ENCODE measurements around the gene SCD5.

The SCD5 gene

DNA sequence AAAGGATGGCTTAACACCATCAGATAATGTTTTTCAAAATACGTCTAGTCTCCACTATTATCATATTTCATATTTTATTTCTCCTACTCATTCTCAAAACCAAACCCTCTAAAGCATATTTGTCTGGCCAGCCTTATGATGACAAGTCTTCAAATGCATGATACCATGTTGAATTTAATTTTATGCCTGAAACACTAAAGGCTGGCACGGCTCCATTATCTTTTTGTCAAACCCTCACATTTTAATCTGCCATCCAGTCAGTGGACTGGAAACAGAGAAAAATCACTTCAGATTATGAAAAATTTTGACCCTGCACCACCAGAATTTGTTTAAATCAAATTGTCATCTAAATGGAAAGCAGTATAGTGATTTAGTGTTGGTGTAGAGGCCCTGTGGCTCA, 42.9 kb downstream of the SCD5 start:
- Histone ChIP-seq H3K9ac (ENCODE audit: low read depth, low read length) (no peak overlapping the region), H3K36me3 (ENCODE audit: control insufficient read depth, insufficient read depth, low read length) (no peaks in the 10 kb centered on the region), H3K4me1 (ENCODE audit: control insufficient read depth, insufficient read depth, low read length) (no peaks in the 10 kb centered on the region), H3K4me3 (ENCODE audit: low read depth, low read length) (no peak overlapping the region), H3K27me3 (ENCODE audit: control insufficient read depth, insufficient read depth, low read length) (peaks cover 27% of the 10 kb centered on the region), H3K9me3 (ENCODE audit: control insufficient read depth, insufficient read depth, low read length) (no peaks in the 10 kb centered on the region)

DNA sequence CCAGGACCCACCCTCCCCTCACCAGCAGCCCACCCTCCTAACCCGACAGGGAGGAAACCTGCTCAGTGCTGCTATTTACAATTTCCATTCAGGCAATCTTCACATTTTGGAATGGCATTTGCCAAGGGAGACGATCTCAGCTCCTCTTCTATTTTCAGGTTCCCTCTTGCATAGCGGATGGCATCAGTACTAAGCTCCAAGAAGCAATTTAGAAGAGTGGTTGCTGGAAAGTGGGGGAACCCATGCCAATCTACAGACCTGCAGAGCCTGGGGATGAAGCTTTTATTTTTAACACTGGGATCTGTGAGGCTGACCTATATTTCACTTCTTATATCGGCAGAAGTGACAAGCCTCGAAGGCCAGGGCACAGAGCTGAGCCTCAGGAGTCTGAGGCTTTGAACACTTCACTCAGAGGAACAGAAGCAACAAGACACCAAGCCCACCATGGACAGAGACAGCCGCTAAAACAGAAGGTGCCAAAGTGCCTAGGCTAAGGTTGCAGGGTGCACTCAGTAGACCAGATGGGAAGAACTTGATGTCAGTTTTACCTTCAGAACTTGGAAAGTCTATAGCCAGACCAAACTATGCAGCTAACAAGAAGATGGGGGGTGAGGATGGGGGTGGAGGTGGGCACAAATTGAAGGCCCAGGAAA, 44.0 kb downstream of the SCD5 start:
- Histone ChIP-seq H3K9ac (ENCODE audit: low read depth, low read length) (no peak overlapping the region), H3K4me1 (ENCODE audit: control insufficient read depth, insufficient read depth, low read length) (no peaks in the 10 kb centered on the region), H3K36me3 (ENCODE audit: control insufficient read depth, insufficient read depth, low read length) (no peaks in the 10 kb centered on the region), H3K4me3 (ENCODE audit: low read depth, low read length) (no peak overlapping the region), H3K27me3 (ENCODE audit: control insufficient read depth, insufficient read depth, low read length) (peaks cover 17% of the 10 kb centered on the region), H3K9me3 (ENCODE audit: control insufficient read depth, insufficient read depth, low read length) (no peaks in the 10 kb centered on the region)

DNA sequence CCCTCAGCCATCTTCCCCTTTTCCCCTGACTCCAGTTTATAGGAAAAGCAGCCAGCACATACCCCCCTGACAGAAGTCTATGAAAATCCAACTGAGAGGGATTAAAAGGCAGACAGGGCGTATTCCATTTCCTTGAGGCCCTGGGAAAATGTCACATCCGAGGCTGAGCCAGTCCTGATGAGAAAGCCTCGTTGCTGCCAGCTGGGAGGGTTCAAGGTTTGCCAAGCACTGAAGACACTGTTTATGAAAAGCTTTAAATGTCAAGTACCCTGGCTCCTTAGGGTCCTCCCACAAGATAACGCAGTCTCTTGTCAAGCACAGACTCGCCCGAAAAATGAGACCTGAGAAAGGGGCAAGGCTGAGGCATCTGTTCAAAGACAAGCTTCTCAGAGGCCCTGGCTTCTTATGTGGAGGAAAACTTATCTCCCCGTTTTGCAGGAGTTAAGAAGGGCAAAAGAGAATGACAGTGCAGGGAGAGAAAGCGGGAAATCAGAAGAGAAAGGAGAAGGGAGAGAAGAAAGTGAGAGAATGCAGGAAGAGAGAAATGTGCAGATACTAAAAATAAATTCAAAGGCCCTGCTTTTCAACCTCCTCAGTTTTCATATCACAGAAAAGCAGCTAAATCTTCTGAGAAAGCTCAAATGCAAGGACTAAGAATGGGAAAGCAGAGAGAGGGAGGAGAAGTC, 44.7 kb downstream of the SCD5 start:
- no peaks in the 10 kb centered on the region for H3K9me3 ChIP-seq (ENCODE audit: control insufficient read depth, insufficient read depth, low read length)
- peaks cover 10% of the 10 kb centered on the region for H3K27me3 ChIP-seq (ENCODE audit: control insufficient read depth, insufficient read depth, low read length)
- no peaks in the 10 kb centered on the region for H3K4me1 ChIP-seq (ENCODE audit: control insufficient read depth, insufficient read depth, low read length)
- no peak overlapping the region for H3K4me3 ChIP-seq (ENCODE audit: low read depth, low read length)
- H3K36me3 ChIP-seq (ENCODE audit: control insufficient read depth, insufficient read depth, low read length): no peaks in the 10 kb centered on the region
- H3K9ac ChIP-seq (ENCODE audit: low read depth, low read length): no peak overlapping the region

DNA sequence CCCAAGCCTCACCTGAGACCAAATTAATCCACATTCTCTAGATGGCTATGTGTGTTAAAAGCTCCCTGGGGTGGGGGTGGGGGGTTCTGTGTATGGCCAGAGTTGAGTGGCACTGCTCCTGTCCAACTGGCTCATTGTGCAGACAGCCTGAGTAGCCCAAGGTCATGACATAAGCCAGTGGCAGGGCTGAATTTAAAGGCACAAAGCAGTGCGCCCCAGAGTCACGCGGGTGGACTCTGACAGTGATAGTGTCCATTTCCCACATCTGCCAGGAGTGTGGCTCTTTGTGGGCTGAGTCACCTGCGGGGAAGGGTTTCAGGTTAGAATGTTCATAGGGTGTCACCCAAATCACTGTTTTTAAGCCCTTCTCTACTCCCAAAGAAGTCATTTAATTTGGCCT, 45.4 kb downstream of the SCD5 start:
- Histone ChIP-seq H3K4me3 (ENCODE audit: low read depth, low read length) (no peak overlapping the region), H3K4me1 (ENCODE audit: control insufficient read depth, insufficient read depth, low read length) (no peaks in the 10 kb centered on the region), H3K36me3 (ENCODE audit: control insufficient read depth, insufficient read depth, low read length) (no peaks in the 10 kb centered on the region), H3K9me3 (ENCODE audit: control insufficient read depth, insufficient read depth, low read length) (no peaks in the 10 kb centered on the region), H3K27me3 (ENCODE audit: control insufficient read depth, insufficient read depth, low read length) (peaks cover 10% of the 10 kb centered on the region), H3K9ac (ENCODE audit: low read depth, low read length) (no peak overlapping the region)

DNA sequence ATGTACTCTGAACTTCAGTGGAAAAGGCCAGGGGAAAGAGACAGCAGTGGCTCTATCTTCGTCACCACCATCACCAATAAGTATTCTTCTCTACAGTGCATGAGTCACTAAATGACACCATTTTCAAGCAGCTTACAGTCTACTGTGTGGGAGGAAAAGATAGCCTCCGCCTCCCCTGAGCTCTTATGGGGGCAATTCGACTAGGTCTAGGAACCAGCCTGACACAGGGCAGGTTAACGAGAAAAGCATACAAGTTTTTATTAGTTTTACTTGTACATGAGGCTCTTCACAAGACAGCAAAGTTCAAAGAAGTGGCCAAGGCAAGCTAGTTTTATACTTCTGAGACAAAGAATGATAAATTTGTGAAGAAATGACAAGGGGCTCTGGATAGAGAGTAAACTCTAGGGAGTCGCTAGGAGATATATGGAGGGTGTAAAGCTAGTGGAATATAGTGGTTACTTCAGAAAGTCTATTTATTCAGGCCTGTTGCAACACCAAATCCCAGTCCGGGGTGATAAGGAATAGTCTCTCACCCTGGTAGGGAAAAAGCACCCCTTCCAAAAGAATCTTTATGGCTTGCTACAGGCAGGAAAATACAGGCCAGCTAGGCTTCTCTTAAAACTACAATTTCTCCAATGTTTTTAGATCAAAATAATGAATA, 49.7 kb downstream of the SCD5 start:
- no peaks in the 10 kb centered on the region for H3K9me3 ChIP-seq (ENCODE audit: control insufficient read depth, insufficient read depth, low read length)
- H3K9ac ChIP-seq (ENCODE audit: low read depth, low read length): no peak overlapping the region
- H3K4me3 ChIP-seq (ENCODE audit: low read depth, low read length): no peak overlapping the region
- no peaks in the 10 kb centered on the region for H3K4me1 ChIP-seq (ENCODE audit: control insufficient read depth, insufficient read depth, low read length)
- H3K27me3 ChIP-seq (ENCODE audit: control insufficient read depth, insufficient read depth, low read length): peaks cover 4% of the 10 kb centered on the region
- no peaks in the 10 kb centered on the region for H3K36me3 ChIP-seq (ENCODE audit: control insufficient read depth, insufficient read depth, low read length)

DNA sequence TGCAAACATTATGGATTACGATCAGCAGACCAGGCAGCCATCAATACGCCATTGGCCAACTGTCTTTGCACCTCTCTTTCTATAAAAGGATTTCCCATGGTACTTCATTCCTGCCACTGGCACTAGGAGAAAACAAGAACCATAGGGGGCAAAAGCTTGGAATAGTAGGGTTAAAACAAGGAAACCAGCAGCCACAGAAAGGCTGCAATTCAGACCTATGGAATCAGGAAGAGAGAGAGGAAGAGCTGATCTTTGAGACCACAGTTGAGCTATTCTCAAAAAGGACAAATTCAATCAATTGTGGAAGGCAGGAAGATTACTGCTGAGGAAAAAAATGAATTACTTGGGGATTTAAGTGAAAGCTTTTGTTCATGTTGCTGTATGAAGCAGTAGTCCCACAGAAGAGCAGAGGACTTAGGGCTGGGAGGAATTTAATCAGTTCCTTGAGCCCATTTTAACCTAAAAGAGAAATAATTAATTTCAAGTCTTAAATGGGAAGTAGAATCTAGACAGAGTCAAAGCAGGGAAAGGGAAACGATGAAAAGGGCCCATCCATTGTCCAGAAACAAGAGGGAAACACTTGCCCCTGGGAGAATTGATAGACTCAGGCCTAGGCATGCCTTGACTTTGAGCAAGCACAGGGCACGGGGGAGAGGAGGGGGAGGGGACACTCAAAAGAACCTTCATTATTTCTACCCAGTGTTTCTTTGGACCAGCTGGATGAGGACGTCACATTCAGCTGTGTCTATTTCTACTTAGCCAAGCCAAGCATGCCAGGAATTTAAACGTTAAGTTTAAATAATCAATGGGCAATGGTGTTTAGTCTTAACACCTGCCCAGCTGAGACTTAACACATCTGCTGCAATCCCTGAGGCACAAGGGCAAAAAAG, 50.7 kb downstream of the SCD5 start:
- H3K36me3 ChIP-seq (ENCODE audit: control insufficient read depth, insufficient read depth, low read length): no peaks in the 10 kb centered on the region
- no peak overlapping the region for H3K9ac ChIP-seq (ENCODE audit: low read depth, low read length)
- no peak overlapping the region for H3K4me3 ChIP-seq (ENCODE audit: low read depth, low read length)
- H3K9me3 ChIP-seq (ENCODE audit: control insufficient read depth, insufficient read depth, low read length): no peaks in the 10 kb centered on the region
- H3K4me1 ChIP-seq (ENCODE audit: control insufficient read depth, insufficient read depth, low read length): no peaks in the 10 kb centered on the region
- peaks cover 4% of the 10 kb centered on the region for H3K27me3 ChIP-seq (ENCODE audit: control insufficient read depth, insufficient read depth, low read length)

DNA sequence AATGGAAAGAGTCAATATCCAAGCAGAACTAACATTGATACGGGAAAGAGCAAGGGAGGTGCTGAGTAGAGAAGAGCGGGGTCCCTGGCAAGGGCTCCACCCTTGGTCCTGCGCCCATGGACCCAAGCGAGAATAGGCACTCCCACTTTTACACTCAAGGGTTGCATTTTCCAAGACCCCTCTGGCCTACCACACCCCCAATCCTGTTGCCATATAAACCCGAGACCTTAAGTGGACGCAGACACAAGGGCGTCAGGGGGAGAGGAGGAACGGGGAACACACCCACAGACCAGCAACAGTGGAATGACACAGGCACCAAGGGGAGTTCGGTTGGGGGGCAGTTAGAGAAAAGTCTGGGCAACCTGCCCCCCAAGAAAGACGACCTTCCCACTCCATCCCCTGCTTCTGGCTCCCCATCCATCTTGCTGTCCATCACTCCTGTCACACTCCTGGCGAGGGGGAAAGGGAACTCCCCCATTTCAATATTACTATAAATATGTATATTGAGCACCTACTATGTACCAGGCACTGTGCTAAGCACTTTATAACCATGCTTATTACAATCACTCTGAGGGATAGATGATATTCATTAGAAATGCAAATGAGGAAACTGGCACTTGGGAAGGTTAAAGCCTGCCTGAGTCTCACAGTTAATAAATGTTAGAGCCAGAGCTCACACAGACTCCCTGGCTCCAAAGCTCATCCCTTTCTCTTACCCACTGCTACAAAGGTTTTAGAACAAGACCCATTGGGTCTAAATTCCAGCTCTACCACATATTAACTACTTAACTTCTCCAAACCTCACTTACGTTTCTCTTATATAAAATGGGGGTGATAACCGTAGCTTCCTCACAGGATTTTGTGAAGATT, 51.7 kb downstream of the SCD5 start:
- H3K36me3 ChIP-seq (ENCODE audit: control insufficient read depth, insufficient read depth, low read length): no peaks in the 10 kb centered on the region
- no peaks in the 10 kb centered on the region for H3K9me3 ChIP-seq (ENCODE audit: control insufficient read depth, insufficient read depth, low read length)
- no peaks in the 10 kb centered on the region for H3K4me1 ChIP-seq (ENCODE audit: control insufficient read depth, insufficient read depth, low read length)
- H3K4me3 ChIP-seq (ENCODE audit: low read depth, low read length): no peak overlapping the region
- peaks cover 4% of the 10 kb centered on the region for H3K27me3 ChIP-seq (ENCODE audit: control insufficient read depth, insufficient read depth, low read length)
- no peak overlapping the region for H3K9ac ChIP-seq (ENCODE audit: low read depth, low read length)

DNA sequence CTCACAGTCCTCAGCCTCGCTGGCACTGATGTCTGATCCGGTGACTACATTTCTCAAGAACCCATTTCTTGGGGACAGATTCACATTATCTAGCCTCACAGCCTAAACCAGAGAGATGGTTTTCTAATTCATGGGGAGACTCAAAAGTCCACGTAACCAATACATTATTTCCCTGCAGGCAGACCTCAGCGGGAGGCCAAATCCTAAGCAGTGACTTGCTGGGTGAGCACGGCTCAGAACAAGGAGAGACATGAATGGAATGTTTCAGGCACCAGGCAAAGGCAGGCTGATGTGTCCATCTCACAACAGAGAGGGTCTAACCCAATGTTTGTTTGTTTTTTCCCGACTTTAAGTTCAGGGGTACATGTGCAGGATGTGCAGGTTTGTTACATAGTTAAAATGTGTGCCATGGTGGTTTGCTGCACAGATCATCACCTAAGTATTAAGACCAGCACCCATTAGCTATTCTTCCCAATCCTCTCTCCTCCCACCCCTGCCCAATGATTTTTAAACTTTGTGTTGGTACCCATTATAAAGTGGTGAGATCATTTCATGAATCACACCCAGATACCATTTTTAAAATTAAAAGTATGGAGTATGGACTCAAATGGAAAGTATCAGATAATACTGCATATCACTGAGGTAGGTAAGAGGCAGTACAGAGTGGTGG, 53.3 kb downstream of the SCD5 start:
- H3K9me3 ChIP-seq (ENCODE audit: control insufficient read depth, insufficient read depth, low read length): no peaks in the 10 kb centered on the region
- peaks cover 4% of the 10 kb centered on the region for H3K27me3 ChIP-seq (ENCODE audit: control insufficient read depth, insufficient read depth, low read length)
- H3K9ac ChIP-seq (ENCODE audit: low read depth, low read length): no peak overlapping the region

DNA sequence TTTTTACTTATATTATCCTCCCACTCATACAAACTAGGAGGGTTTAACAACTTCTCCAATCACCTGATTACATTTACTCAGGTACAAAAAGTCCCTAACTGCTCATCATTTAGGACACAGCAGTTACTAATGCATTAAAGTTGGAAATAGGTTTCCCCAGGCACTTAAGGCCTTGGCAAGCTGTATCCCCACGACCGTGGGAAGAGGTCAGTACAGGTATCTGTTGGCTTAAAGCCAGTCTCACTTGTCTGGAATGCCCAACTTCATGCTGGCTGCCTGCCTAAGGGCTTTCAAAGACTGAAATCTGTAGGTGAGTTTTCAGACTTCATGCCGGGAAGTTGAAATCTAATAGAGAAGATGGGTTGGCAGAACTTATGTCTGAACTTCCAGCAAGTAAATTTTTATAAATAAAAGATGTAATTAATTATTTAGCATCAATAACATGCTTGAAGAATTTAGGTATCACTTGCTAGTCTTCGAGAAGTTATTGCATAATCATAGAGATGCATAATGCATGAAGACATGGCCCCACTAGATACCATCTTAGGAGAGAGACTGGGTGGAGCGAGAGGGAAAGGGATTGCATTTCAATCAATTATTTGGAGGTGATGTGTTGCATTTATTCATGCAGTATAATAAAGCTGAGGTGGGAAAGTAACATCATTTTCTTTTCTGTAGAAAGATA, 54.2 kb downstream of the SCD5 start:
- no peak overlapping the region for H3K4me3 ChIP-seq (ENCODE audit: low read depth, low read length)
- H3K27me3 ChIP-seq (ENCODE audit: control insufficient read depth, insufficient read depth, low read length): peaks cover 4% of the 10 kb centered on the region
- no peaks in the 10 kb centered on the region for H3K9me3 ChIP-seq (ENCODE audit: control insufficient read depth, insufficient read depth, low read length)
- H3K9ac ChIP-seq (ENCODE audit: low read depth, low read length): no peak overlapping the region
- no peaks in the 10 kb centered on the region for H3K36me3 ChIP-seq (ENCODE audit: control insufficient read depth, insufficient read depth, low read length)
- H3K4me1 ChIP-seq (ENCODE audit: control insufficient read depth, insufficient read depth, low read length): no peaks in the 10 kb centered on the region

More for the DNA sequence above, 53.3 kb downstream of the SCD5 start:
- no peaks in the 10 kb centered on the region for H3K4me1 ChIP-seq (ENCODE audit: control insufficient read depth, insufficient read depth, low read length)
- H3K4me3 ChIP-seq (ENCODE audit: low read depth, low read length): no peak overlapping the region
- H3K36me3 ChIP-seq (ENCODE audit: control insufficient read depth, insufficient read depth, low read length): no peaks in the 10 kb centered on the region

DNA sequence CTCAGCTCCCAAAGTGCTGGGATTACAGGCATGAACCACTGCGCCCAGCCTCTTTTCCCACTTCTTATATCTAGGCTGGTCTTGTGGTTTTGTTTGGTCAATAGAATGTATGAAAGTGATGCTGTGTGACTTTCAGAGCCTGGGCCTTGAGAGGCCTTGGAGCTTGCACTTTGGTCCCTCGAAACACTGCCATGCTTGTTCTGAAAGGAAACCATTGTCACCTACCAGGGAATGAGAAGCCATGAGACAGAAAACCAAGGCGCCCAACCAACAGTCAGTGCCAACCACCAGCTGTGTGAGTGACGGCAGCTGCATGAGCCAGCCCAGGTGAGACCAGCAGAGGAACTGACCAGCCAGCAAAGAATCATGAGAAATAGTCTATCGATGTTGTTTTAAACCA, 57.4 kb downstream of the SCD5 start:
- H3K4me1 ChIP-seq (ENCODE audit: control insufficient read depth, insufficient read depth, low read length): no peaks in the 10 kb centered on the region
- no peak overlapping the region for H3K4me3 ChIP-seq (ENCODE audit: low read depth, low read length)
- H3K9ac ChIP-seq (ENCODE audit: low read depth, low read length): no peak overlapping the region
- H3K36me3 ChIP-seq (ENCODE audit: control insufficient read depth, insufficient read depth, low read length): no peaks in the 10 kb centered on the region
- peaks cover 4% of the 10 kb centered on the region for H3K27me3 ChIP-seq (ENCODE audit: control insufficient read depth, insufficient read depth, low read length)
- no peaks in the 10 kb centered on the region for H3K9me3 ChIP-seq (ENCODE audit: control insufficient read depth, insufficient read depth, low read length)
